GM12878 (cell line): ENCODE data around the gene TRDN.

Source experiments
- ATF2 ChIP-seq: IDR thresholded peaks from 2 replicates; pipeline ENCODE4 v1.6.1; 2012; ENCODE audit warnings: low read length, inconsistent platforms
- BCL11A ChIP-seq: IDR thresholded peaks from 2 replicates; pipeline ENCODE4 v1.6.1; 2011; ENCODE audit warnings: low read depth, low read length
- CBFB ChIP-seq: IDR thresholded peaks from 2 replicates; pipeline ENCODE4 v1.6.1; 2016; ENCODE audit warnings: antibody characterized with exemption, low read depth
- CTCF ChIP-seq, 3 experiments: IDR thresholded peaks in 2 of 3; conservative IDR thresholded peaks in 1 of 3; 2 replicates each; pipeline ENCODE4 v1.5.1; 2011; ENCODE audit warnings: low read depth in 3 of 3, low read length in 3 of 3, mild to moderate bottlenecking in 3 of 3, control low read depth in 2 of 3, moderate library complexity in 2 of 3, inconsistent platforms in 1 of 3, mixed read lengths in 1 of 3; ENCODE audit not compliant: control insufficient read depth in 2 of 3, insufficient read depth in 1 of 3; ENCODE audit errors: extremely low read depth in 1 of 3
- EGR1 ChIP-seq, 2 experiments: IDR thresholded peaks; 1 replicate in 1 of 2; 2 replicates in 1 of 2; pipeline ENCODE4 v1.6.1; 2011 to 2012; ENCODE audit warnings: low read depth in 2 of 2, low read length in 2 of 2, borderline replicate concordance in 1 of 2, mild to moderate bottlenecking in 1 of 2, moderate library complexity in 1 of 2
- ESRRA ChIP-seq: IDR thresholded peaks from 2 replicates; pipeline ENCODE4 v1.6.1; 2012; ENCODE audit warnings: mild to moderate bottlenecking, low read length, improper control_type of control experiment
- EZH2 ChIP-seq: IDR thresholded peaks from 2 replicates; pipeline ENCODE4 v1.6.1; 2012; ENCODE audit warnings: low read depth, mild to moderate bottlenecking, control low read depth, inconsistent platforms, low read length, borderline replicate concordance; ENCODE audit not compliant: control insufficient read depth
- POLR2A ChIP-seq: IDR thresholded peaks from 2 replicates; pipeline ENCODE4 v1.6.1; 2011; ENCODE audit warnings: low read depth, mild to moderate bottlenecking, low read length
- SP1 ChIP-seq: IDR thresholded peaks from one replicate; pipeline ENCODE4 v1.6.1; 2011; ENCODE audit warnings: low read depth, low read length
- SUZ12 ChIP-seq: fragments of 200-600 bp; sonication (generic); IDR thresholded peaks from one replicate; pipeline ENCODE4 v1.6.1; 2018; ENCODE audit warnings: antibody characterized with exemption, mild to moderate bottlenecking; ENCODE audit not compliant: unreplicated experiment
- TAF1 ChIP-seq: IDR thresholded peaks from 2 replicates; pipeline ENCODE4 v1.6.1; 2011; ENCODE audit warnings: mild to moderate bottlenecking, low read depth, low read length, borderline replicate concordance
- TCF7 ChIP-seq: IDR thresholded peaks from 2 replicates; pipeline ENCODE4 v1.6.1; 2014; ENCODE audit warnings: antibody characterized with exemption, borderline replicate concordance
- YBX1 ChIP-seq: fragments of 450-650 bp; IDR thresholded peaks from 2 replicates; pipeline ENCODE4 v1.6.1; 2016; ENCODE audit warnings: antibody characterized with exemption
- ZNF207 ChIP-seq: fragments of 450-650 bp; IDR thresholded peaks from 2 replicates; pipeline ENCODE4 v1.6.1; 2014; ENCODE audit warnings: antibody characterized with exemption, mild to moderate bottlenecking, borderline replicate concordance

- TF ChIP-seq POLR2A, result no peak
- no peak for TF ChIP-seq CTCF (IDR thresholded peaks at IDR 0.05 in 2 of 3, conservative IDR thresholded peaks at IDR 0.05 in 1 of 3; ENCODE audit: control insufficient read depth in 2 of 3, extremely low read depth in 1 of 3, insufficient read depth in 1 of 3, low read depth in 3 of 3, low read length in 3 of 3)
- TF ChIP-seq TCF7, result no peak
- no peak for TF ChIP-seq CBFB
- TF ChIP-seq SUZ12, result no peak
- TF ChIP-seq ESRRA, result no peak
- no peak for TF ChIP-seq SP1
- TF ChIP-seq ATF2, result no peak
- no peak for TF ChIP-seq EGR1 (IDR thresholded peaks at IDR 0.05; ENCODE audit: borderline replicate concordance in 1 of 2, low read depth in 2 of 2, low read length in 2 of 2)
- TF ChIP-seq TAF1, result no peak
- TF ChIP-seq YBX1, result no peak
- no peak for TF ChIP-seq BCL11A
- no peak for TF ChIP-seq EZH2
- no peak for TF ChIP-seq ZNF207
Observed at GRCh38 chr6:123363912-123364311, 272.8 kb downstream of the TRDN start.
